ENCODE measurements around the gene NMT1.
A peak's percentile ranks its signal among the peaks of the same experiment; 100 is the strongest.

NMT1 gene

GRCh38 chr17:45104029-45104428, 42.9 kb downstream of the NMT1 start:
- DNase-seq: peak in 5 of 51 donors; percentile 26 to 39 (median 29)

- DNase-seq: no peak
Observed at GRCh38 chr17:45104497-45104896, 43.4 kb downstream of the NMT1 start.

- no peak for DNase-seq
Observed at GRCh38 chr17:45104907-45105624, 43.9 kb downstream of the NMT1 start.

- no peak for DNase-seq
Observed at GRCh38 chr17:45106096-45106495, 45.0 kb downstream of the NMT1 start.

GRCh38 chr17:45106582-45106981, 45.5 kb downstream of the NMT1 start:
- DNase-seq: no peak

GRCh38 chr17:45107293-45108010, 46.3 kb downstream of the NMT1 start:
- DNase-seq: no peak

GRCh38 chr17:45108051-45108450, 46.9 kb downstream of the NMT1 start:
- DNase-seq: no peak

GRCh38 chr17:45108595-45109521, 47.7 kb downstream of the NMT1 start:
- no peak for DNase-seq

GRCh38 chr17:45110676-45111611, 49.8 kb downstream of the NMT1 start:
- DNase-seq: peak in 34 of 51 donors; percentile 15 to 87 (median 57)

GRCh38 chr17:45111850-45112249, 50.7 kb downstream of the NMT1 start:
- no peak for DNase-seq

- no peak for DNase-seq
Observed at GRCh38 chr17:45112559-45113423, 51.7 kb downstream of the NMT1 start.

- DNase-seq: no peak
Observed at GRCh38 chr17:45113424-45113754, 52.3 kb downstream of the NMT1 start.

- no peak for DNase-seq
Observed at GRCh38 chr17:45114117-45114932, 53.2 kb downstream of the NMT1 start.

- DNase-seq: no peak
Observed at GRCh38 chr17:45115015-45115625, 54.0 kb downstream of the NMT1 start.

- peak in 1 of 51 donors; percentile 37 for DNase-seq
Observed at GRCh38 chr17:45115871-45116270, 54.8 kb downstream of the NMT1 start.

- DNase-seq: no peak
Observed at GRCh38 chr17:45116434-45117016, 55.4 kb downstream of the NMT1 start.

- no peak for DNase-seq
Observed at GRCh38 chr17:45117334-45117733, 56.2 kb downstream of the NMT1 start.
